Upper lobe of right lung (tissue), 1 donor: ENCODE data around the gene HMX2. TPM values are rescaled to one million over a fixed set of nuclear protein-coding genes. Genes with fewer than 3 reads are reported as not detected.
"Not testable (repeated sequence)": the region's sequence is repeated elsewhere in the genome, so short reads cannot be mapped to it uniquely, and the experiment has no call there.

Experiments used
- ATAC-seq: fragments of 200-7000 bp; cut with Tn5 transposase; one replicate; pipeline ENCODE4 v1.9.1; 2020; ENCODE audit warnings: mild to moderate bottlenecking, moderate library complexity
- DNase-seq: peaks from one replicate; pipeline ENCODE4 v3.0.0-alpha.2; 2020
- H3K27ac ChIP-seq: fragments of 200-600 bp; one replicate; pipeline ENCODE4 v1.8.0; 2022
- H3K27me3 ChIP-seq: fragments of 200-600 bp; one replicate; pipeline ENCODE4 v1.8.0; 2022; ENCODE audit warnings: mild to moderate bottlenecking
- H3K36me3 ChIP-seq: fragments of 200-600 bp; one replicate; pipeline ENCODE4 v1.8.0; 2022
- H3K4me1 ChIP-seq: fragments of 200-600 bp; one replicate; pipeline ENCODE4 v1.8.0; 2022
- H3K4me3 ChIP-seq: fragments of 200-600 bp; one replicate; pipeline ENCODE4 v1.8.0; 2022; ENCODE audit warnings: mild to moderate bottlenecking
- H3K9me3 ChIP-seq: fragments of 200-600 bp; one replicate; pipeline ENCODE4 v1.8.0; 2022
- intact Hi-C: fragments of 100-400 bp; cut with DNase I; formaldehyde crosslinking; loops from one replicate; pipeline ENCODE4 v1.11.0; 2022
- total RNA-seq: library from RNA; stranded (reverse); fragmentation: NEBNext Ultra II Directional; extraction: Animal tissue kit (Norgen Biotek cat#: 25700); gene quantifications from one replicate; pipeline ENCODE4 v1.2.1, GENCODE V29; 2021
- TF ChIP-seq, protein P1 (sequence below): fragments of 200-600 bp; IDR thresholded peaks from one replicate; pipeline ENCODE4 v1.8.0; 2022; ENCODE audit warnings: antibody characterized with exemption
- donor health status: DM: no; HTN: yes; CAD: no; lungs with severe emphysema.

HMX2 gene
- total RNA-seq, 1 donor from 2014 or later: not detected

DNA sequence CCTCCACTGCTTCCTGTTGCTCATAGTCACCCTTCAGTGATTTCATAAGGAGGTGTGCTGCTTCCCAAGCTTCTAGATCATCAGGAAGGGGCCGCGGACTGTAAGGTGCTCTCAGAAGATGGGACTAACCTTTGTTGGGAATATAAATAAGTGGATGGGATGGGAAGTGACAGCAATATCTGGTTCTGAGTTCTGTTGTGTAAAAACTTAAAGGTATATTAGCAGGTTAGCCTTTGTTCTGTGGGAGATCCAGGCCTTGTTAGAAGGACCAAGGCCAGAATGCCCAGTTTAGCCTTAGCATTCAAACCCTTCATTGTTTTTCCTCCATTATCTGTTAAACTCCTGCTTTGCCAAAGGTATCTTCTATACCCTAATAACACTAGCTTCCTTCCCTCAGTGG lies 18.7 kb downstream of the HMX2 start:
- Histone ChIP-seq H3K9me3 (no peaks in the 10 kb centered on the region), H3K4me1 (no peaks in the 10 kb centered on the region), H3K27me3 (no peaks in the 10 kb centered on the region), H3K36me3 (peaks cover 71% of the 10 kb centered on the region), H3K27ac (no peak overlapping the region), H3K4me3 (no peak overlapping the region)
- ATAC-seq (no peak), DNase-seq (no peak)
- intact Hi-C loops: no loop called here
- TF ChIP-seq, protein P1, sequence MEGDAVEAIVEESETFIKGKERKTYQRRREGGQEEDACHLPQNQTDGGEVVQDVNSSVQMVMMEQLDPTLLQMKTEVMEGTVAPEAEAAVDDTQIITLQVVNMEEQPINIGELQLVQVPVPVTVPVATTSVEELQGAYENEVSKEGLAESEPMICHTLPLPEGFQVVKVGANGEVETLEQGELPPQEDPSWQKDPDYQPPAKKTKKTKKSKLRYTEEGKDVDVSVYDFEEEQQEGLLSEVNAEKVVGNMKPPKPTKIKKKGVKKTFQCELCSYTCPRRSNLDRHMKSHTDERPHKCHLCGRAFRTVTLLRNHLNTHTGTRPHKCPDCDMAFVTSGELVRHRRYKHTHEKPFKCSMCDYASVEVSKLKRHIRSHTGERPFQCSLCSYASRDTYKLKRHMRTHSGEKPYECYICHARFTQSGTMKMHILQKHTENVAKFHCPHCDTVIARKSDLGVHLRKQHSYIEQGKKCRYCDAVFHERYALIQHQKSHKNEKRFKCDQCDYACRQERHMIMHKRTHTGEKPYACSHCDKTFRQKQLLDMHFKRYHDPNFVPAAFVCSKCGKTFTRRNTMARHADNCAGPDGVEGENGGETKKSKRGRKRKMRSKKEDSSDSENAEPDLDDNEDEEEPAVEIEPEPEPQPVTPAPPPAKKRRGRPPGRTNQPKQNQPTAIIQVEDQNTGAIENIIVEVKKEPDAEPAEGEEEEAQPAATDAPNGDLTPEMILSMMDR: no peak

DNA sequence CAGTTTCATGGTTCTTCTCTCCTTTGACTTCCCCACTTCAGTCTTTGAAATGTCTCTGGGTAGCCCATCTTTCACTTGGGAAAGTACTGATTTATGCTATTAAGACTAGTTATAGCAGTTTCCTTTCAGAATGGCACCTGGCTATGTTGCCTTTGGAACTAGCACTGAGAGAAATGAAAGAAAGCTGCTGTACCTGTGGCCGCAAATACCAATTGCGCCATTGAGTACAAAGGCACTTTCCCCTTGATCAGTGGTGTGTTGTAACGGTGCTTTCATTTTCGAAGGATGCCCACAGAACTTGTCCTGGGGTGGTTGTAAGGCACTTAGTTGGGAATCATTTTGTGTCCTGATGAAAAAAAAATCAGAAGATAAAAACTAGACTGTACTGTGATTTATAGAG lies 23.0 kb downstream of the HMX2 start:
- TF ChIP-seq, protein P1: no peak
- Histone ChIP-seq H3K9me3 (no peaks in the 10 kb centered on the region), H3K27ac (no peak overlapping the region), H3K36me3 (peaks cover 28% of the 10 kb centered on the region), H3K27me3 (no peaks in the 10 kb centered on the region), H3K4me1 (no peaks in the 10 kb centered on the region), H3K4me3 (no peak overlapping the region)
- intact Hi-C loops: no loop called here
- DNase-seq (no peak), ATAC-seq (no peak)

DNA sequence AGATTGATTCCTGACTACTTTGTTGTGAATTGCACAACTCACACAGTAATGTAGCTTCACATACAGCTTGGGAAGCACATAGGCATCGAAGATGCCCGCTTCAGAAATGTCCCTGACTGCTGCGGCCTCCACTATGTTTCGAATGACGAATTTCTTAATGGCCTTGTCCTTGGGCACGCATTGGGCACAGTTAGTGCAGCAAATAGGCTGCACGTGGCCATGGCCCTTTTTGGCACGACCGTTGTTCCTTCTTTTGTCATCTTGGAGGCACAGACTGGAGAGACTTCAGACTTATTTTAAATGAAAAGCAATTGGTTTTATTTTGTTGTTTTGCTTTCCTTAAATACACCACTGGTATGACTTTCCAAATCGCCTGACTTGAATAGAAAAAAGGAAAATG lies 23.7 kb downstream of the HMX2 start:
- H3K27ac ChIP-seq, DNase-seq, H3K4me1 ChIP-seq, ATAC-seq, intact Hi-C loops, H3K4me3 ChIP-seq, H3K9me3 ChIP-seq, H3K27me3 ChIP-seq: not testable (repeated sequence)
- H3K36me3 ChIP-seq: peaks cover 22% of the 10 kb centered on the region

DNA sequence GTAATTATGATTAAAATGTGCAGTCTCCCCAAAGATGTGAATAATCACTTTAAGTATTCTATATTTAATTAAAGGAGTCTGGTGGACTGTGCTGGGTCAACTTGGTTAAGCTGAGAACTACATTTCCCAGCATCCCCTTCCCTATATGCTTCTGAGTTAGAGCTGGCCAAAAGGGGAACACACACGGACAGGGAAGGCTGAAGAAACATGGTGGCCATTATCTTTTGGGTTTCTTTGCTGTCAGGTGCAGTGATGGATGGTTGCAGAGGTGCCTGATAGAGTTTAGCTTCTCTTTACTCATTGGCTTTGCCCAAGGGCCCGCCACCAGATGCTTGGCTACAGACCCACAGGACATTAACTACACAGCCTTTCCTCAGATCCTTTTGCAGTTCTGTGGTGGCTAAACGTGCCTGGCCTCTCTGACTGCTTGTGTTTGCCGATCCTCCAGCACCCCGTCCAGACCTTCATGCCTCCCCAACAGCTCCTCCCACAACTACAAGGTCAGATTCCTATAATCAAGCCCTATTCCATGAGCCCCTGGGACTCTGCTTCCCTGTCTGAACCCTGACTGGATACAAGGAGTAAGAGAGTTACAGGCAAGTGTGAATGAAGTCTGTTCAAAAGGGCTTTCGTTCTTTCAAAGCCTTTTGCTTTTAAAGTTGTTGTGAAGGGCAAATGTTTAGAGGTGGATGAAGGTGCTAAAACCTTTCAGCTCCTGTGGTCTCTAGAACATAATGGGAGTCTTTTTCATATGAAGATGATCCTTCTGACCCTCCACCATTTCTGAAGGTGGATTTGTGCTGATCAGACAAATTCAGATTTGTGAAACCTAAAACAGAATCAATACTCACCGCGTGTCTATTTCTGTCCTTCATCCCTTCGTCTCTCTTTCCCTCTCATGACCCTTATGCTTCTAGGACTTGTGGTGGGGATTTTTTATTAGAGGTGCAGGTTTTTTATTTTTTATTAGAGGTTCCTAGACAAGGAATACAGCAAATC lies 27.8 kb downstream of the HMX2 start:
- no peak for ATAC-seq
- intact Hi-C loops: no loop called here
- no peak overlapping the region for H3K27ac ChIP-seq

DNA sequence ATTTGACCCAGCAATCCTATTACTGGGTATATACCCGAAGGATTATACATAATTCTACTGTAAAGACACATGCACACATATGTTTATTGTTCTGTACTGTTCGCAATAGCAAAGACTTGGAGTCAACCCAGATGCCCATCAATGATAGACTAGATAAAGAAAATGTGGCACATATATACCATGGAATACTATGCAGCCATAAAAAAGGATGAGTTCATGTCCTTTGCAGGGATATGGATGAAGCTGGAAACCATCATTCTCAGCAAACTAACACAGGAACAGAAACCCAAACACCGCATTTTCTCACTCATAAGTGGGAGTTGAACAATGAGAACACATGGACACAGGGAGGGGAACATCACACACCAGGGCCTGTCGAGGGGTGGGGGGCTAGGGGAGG lies 30.5 kb downstream of the HMX2 start:
- H3K4me3 ChIP-seq, H3K9me3 ChIP-seq, H3K4me1 ChIP-seq, H3K27ac ChIP-seq, DNase-seq, ATAC-seq, H3K36me3 ChIP-seq, intact Hi-C loops, H3K27me3 ChIP-seq: not testable (repeated sequence)

More for the DNA sequence above, 27.8 kb downstream of the HMX2 start:
- H3K9me3 ChIP-seq: no peaks in the 10 kb centered on the region
- TF ChIP-seq, protein P1: no peak
- no peak for DNase-seq
- no peaks in the 10 kb centered on the region for H3K4me1 ChIP-seq
- H3K27me3 ChIP-seq: no peaks in the 10 kb centered on the region
- no peak overlapping the region for H3K4me3 ChIP-seq
- no peaks in the 10 kb centered on the region for H3K36me3 ChIP-seq

DNA sequence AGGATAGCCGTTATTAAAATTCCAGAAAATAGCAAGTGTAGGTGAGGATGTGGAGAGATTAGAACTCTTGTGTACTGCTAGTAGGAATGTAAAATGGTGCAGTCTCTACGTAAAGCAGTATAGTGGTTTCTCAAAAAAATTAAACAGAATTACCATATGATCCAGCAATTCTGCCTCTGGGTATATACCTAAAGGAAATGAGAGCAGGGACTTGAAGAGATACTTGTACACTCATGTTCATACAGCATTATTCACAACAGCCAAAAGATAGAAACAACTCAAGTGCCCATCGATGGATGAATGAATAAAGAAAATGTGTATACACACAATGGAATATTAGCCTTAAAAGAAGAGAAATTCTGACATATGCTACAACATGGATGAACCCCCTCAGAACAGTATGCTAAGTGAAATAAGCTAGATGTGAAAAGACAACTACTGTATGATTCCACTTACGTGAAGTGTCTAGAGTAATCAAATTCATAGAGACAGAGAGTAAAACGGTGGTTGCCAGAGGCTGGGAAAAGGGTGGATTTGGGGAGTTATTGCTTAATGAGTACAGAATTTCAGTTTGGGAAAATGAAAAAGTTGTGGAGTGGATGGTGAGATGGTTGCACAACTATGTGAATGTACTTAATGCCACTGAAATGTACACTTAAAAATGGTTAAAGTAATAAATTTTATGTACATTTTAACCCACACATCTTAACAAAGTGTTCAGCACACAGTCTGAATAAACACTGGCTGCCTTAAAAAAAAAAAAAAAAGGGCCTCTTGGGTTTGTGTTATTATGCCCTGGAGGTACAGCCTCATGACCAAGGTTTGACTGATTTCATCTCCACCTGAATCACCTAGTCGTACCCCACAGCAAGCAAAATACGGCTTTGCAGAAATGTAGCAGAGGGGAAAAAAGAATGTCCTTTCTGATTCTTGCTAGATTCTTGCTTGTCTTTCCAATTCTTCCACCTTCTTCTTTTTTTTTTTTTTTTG lies 32.5 kb downstream of the HMX2 start:
- ATAC-seq (no peak), DNase-seq (no peak)
- TF ChIP-seq, protein P1: no peak
- intact Hi-C loops: no loop called here
- H3K9me3 ChIP-seq: peaks cover 6% of the 10 kb centered on the region
- H3K4me3 ChIP-seq: no peak overlapping the region
- no peaks in the 10 kb centered on the region for H3K27me3 ChIP-seq
- no peaks in the 10 kb centered on the region for H3K36me3 ChIP-seq
- H3K4me1 ChIP-seq: no peaks in the 10 kb centered on the region
- H3K27ac ChIP-seq: no peak overlapping the region
